Fibroblast of lung (primary cell): ENCODE measurements around the gene MYO1H. TPM values are rescaled to one million over a fixed set of nuclear protein-coding genes. Genes with fewer than 3 reads are reported as not detected.

Experiments
- DNase-seq, 2 donors: peaks; one replicate each; pipeline versions ENCODE4 v3.0.0 to v3.0.0-alpha.2; 2010; ENCODE audit warnings: low read depth in 2 of 2
- H2AFZ ChIP-seq: 2 replicates; pipeline ENCODE4 v1.5.1; 2012; ENCODE audit warnings: low read length, control low read depth, inconsistent platforms
- H3K27ac ChIP-seq: 2 replicates; pipeline ENCODE4 v1.5.1; 2011; ENCODE audit warnings: low read length, control low read depth; ENCODE audit not compliant: insufficient read depth
- H3K27me3 ChIP-seq: 2 replicates; pipeline ENCODE4 v1.5.1; 2011; ENCODE audit warnings: mild to moderate bottlenecking, low read length; ENCODE audit not compliant: control insufficient read depth, insufficient read depth
- H3K36me3 ChIP-seq: 2 replicates; pipeline ENCODE4 v1.5.1; 2011; ENCODE audit warnings: low read length; ENCODE audit not compliant: control insufficient read depth, insufficient read depth
- H3K4me1 ChIP-seq: 2 replicates; pipeline ENCODE4 v1.5.1; 2011; ENCODE audit warnings: low read length; ENCODE audit not compliant: control insufficient read depth, insufficient read depth; ENCODE audit errors: extremely low read depth
- H3K4me2 ChIP-seq: 2 replicates; pipeline ENCODE4 v1.5.1; 2011; ENCODE audit warnings: low read length, control low read depth; ENCODE audit not compliant: insufficient read depth; ENCODE audit errors: extremely low read depth
- H3K4me3 ChIP-seq, 4 experiments: fragments of 200-600 bp in 1 of 4; sonication (generic) in 1 of 4; replicated peaks in 1 of 4; 2 replicates each; pipeline ENCODE4 v1.5.1; 2011 to 2016; ENCODE audit warnings: low read length in 4 of 4, low read depth in 3 of 4, mild to moderate bottlenecking in 3 of 4, control low read depth in 2 of 4, inconsistent platforms in 1 of 4, mixed read lengths in 1 of 4; ENCODE audit not compliant: insufficient read depth in 1 of 4; ENCODE audit errors: control extremely low read depth in 1 of 4
- H3K79me2 ChIP-seq: 2 replicates; pipeline ENCODE4 v1.5.1; 2012; ENCODE audit warnings: mild to moderate bottlenecking, low read length, inconsistent platforms; ENCODE audit not compliant: control insufficient read depth, insufficient read depth
- H3K9ac ChIP-seq: 2 replicates; pipeline ENCODE4 v1.5.1; 2011; ENCODE audit warnings: mild to moderate bottlenecking, low read length, control low read depth; ENCODE audit not compliant: insufficient read depth
- H3K9me3 ChIP-seq: 2 replicates; pipeline ENCODE4 v1.5.1; 2012; ENCODE audit warnings: low read depth, low read length; ENCODE audit not compliant: control insufficient read depth, insufficient read depth
- H4K20me1 ChIP-seq: 2 replicates; pipeline ENCODE4 v1.5.1; 2011; ENCODE audit warnings: low read length; ENCODE audit not compliant: control insufficient read depth, insufficient read depth; ENCODE audit errors: extremely low read depth
- EZH2 ChIP-seq: IDR thresholded peaks from 2 replicates; pipeline ENCODE4 v1.5.1; 2012; ENCODE audit warnings: low read length, control low read depth, mild to moderate bottlenecking; ENCODE audit errors: missing control alignments
- polyA plus RNA-seq, 2 donors: library from polyadenylated mRNA; depleted of rRNA in 1 of 2; stranded (reverse) in 1 of 2; unstranded in 1 of 2; fragments of >200 nt; gene quantifications; 2 replicates each; pipeline ENCODE4 v1.2.1, GENCODE V29; 2011 to 2012; ENCODE audit warnings: missing spikeins in 1 of 2
- total RNA-seq: library from RNA; depleted of rRNA; stranded (reverse); fragments of >200 nt; gene quantifications from 2 replicates; pipeline ENCODE4 v1.2.1, GENCODE V29; 2014
- TF ChIP-seq, protein P1 (sequence below), 2 donors: IDR thresholded peaks in 1 of 2; conservative IDR thresholded peaks in 1 of 2; 1 replicate in 1 of 2; 2 replicates in 1 of 2; pipeline ENCODE4 v1.5.1; 2011 to 2012; ENCODE audit warnings: low read length in 2 of 2, control low read depth in 1 of 2, inconsistent platforms in 1 of 2, low read depth in 1 of 2, mild to moderate bottlenecking in 1 of 2

Gene MYO1H
- total and polyA plus RNA-seq, 2 donors (not counting 1 experiment from before 2014, with no cell fraction given), result 0.07 TPM; not detected in 1

DNA sequence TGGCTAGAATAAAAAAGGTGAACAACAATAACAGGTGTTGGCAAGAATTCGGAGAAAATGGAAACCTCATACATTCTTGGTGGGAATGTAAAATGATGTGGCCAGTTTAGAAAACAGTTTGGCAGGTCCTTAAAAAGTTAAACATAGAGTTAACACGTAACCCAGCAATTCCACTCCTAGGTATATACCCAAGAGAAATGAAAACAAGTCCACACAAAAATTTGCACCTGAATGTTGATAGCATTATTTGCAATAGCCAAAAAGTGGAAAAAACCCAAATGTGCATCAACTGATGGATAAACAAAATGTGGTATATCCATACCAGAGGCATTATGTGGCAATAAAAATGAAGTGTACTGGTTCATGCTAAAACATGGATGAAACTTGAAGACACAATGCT, 2.3 kb upstream of the MYO1H start:
- no peaks in the 10 kb centered on the region for H3K79me2 ChIP-seq
- no peaks in the 10 kb centered on the region for H4K20me1 ChIP-seq
- H3K36me3 ChIP-seq, result no peaks in the 10 kb centered on the region
- H3K9ac ChIP-seq, result no peak overlapping the region
- H3K9me3 ChIP-seq, result no peaks in the 10 kb centered on the region
- DNase-seq, result no peak
- no peaks in the 10 kb centered on the region for H3K4me1 ChIP-seq
- H2AFZ ChIP-seq, result no peak overlapping the region
- TF ChIP-seq EZH2, result no peak
- TF ChIP-seq, protein P1, sequence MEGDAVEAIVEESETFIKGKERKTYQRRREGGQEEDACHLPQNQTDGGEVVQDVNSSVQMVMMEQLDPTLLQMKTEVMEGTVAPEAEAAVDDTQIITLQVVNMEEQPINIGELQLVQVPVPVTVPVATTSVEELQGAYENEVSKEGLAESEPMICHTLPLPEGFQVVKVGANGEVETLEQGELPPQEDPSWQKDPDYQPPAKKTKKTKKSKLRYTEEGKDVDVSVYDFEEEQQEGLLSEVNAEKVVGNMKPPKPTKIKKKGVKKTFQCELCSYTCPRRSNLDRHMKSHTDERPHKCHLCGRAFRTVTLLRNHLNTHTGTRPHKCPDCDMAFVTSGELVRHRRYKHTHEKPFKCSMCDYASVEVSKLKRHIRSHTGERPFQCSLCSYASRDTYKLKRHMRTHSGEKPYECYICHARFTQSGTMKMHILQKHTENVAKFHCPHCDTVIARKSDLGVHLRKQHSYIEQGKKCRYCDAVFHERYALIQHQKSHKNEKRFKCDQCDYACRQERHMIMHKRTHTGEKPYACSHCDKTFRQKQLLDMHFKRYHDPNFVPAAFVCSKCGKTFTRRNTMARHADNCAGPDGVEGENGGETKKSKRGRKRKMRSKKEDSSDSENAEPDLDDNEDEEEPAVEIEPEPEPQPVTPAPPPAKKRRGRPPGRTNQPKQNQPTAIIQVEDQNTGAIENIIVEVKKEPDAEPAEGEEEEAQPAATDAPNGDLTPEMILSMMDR (conservative IDR thresholded peaks at IDR 0.05 in 1 of 2, IDR thresholded peaks at IDR 0.05 in 1 of 2; ENCODE audit: low read depth in 1 of 2, low read length in 2 of 2), result no peak
- H3K4me2 ChIP-seq, result no peak overlapping the region
- H3K27me3 ChIP-seq, result no peaks in the 10 kb centered on the region
- no peak overlapping the region for H3K27ac ChIP-seq
- H3K4me3 ChIP-seq, result no peak overlapping the region

DNA sequence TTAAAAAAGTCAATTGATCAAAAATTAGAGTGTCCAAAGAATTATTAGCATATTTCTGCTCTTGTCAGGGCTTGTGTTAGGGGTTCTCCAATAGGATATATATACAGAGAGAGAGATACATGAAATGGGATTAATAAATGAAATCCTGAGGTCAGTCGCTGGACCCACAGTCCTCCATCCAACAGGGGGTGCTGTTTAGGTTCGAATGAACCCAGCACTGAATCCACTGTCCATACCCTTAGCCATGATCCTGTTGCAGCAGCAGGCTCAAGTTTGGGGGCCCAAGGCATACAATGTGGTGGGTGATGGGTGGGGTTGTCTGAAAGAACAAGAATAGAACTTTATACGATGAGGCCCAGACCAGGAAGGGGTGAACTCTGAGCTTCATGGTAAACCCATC, 780 bp upstream of the MYO1H start:
- Histone ChIP-seq H3K9ac (no peak overlapping the region), H3K27ac (no peak overlapping the region), H3K4me3 (no peak overlapping the region), H3K36me3 (no peaks in the 10 kb centered on the region), H4K20me1 (no peaks in the 10 kb centered on the region), H3K27me3 (no peaks in the 10 kb centered on the region), H3K9me3 (no peaks in the 10 kb centered on the region), H3K79me2 (no peaks in the 10 kb centered on the region), H3K4me1 (no peaks in the 10 kb centered on the region), H3K4me2 (no peak overlapping the region), H2AFZ (no peak overlapping the region)
- TF ChIP-seq, protein P1 (conservative IDR thresholded peaks at IDR 0.05 in 1 of 2, IDR thresholded peaks at IDR 0.05 in 1 of 2; ENCODE audit: low read depth in 1 of 2, low read length in 2 of 2), result no peak
- no peak for TF ChIP-seq EZH2
- no peak for DNase-seq

DNA sequence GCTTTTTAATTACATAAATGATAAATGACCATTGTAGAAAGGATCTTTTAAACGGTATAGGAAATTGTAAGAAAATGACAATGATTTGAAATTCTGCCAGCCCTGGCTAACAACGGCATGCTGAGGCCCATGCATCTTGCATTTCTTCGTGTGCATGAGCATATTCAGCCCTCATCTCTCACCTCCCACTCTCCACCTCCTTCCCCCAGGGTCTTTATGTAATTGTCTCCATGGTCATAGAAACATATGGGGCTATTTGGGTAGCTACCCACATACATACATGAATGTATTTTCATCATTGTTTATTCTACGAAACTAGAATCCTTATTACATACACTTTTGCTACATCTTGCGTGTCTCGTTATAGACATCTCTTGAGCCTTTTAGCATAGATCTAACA, 4.5 kb downstream of the MYO1H start:
- H3K9me3 ChIP-seq, result no peaks in the 10 kb centered on the region
- H3K27me3 ChIP-seq, result peaks cover under 1% of the 10 kb centered on the region

More for the DNA sequence above, 4.5 kb downstream of the MYO1H start:
- no peak overlapping the region for H3K4me2 ChIP-seq
- no peaks in the 10 kb centered on the region for H4K20me1 ChIP-seq
- H2AFZ ChIP-seq, result no peak overlapping the region
- DNase-seq, result no peak
- H3K36me3 ChIP-seq, result no peaks in the 10 kb centered on the region
- H3K4me3 ChIP-seq, result no peak overlapping the region
- no peaks in the 10 kb centered on the region for H3K79me2 ChIP-seq
- no peak overlapping the region for H3K27ac ChIP-seq
- H3K4me1 ChIP-seq, result no peaks in the 10 kb centered on the region
- TF ChIP-seq EZH2, result no peak
- TF ChIP-seq, protein P1 (conservative IDR thresholded peaks at IDR 0.05 in 1 of 2, IDR thresholded peaks at IDR 0.05 in 1 of 2; ENCODE audit: low read depth in 1 of 2, low read length in 2 of 2), result no peak
- H3K9ac ChIP-seq, result no peak overlapping the region
